Right atrium auricular region (tissue), 2 donors: ENCODE measurements around the gene CSF1. TPM values are rescaled to one million over a fixed set of nuclear protein-coding genes. Genes with fewer than 3 reads are reported as not detected.

Source experiments
- DNase-seq: peaks from one replicate; pipeline ENCODE4 v3.0.0-alpha.2; 2019; ENCODE audit warnings: low spot score
- H3K27ac ChIP-seq, 2 donors: fragments of 200-600 bp; sonication (generic); 1 replicate in 1 of 2; 2 replicates in 1 of 2; pipeline ENCODE4 v1.5.1; 2016 to 2019
- H3K27me3 ChIP-seq, 2 donors: fragments of 200-600 bp; sonication (generic); one replicate each; pipeline versions ENCODE4 v1.5.1 to v1.6.0; 2017 to 2019
- H3K36me3 ChIP-seq: fragments of 200-600 bp; sonication (generic); one replicate; pipeline ENCODE4 v1.5.1; 2016
- H3K4me1 ChIP-seq, 2 donors: fragments of 200-600 bp; sonication (generic); one replicate each; pipeline versions ENCODE4 v1.5.1 to v1.6.0; 2017 to 2019
- H3K4me3 ChIP-seq, 2 donors: fragments of 200-600 bp; sonication (generic); 1 replicate in 1 of 2; 2 replicates in 1 of 2; pipeline ENCODE4 v1.5.1; 2017 to 2019; ENCODE audit warnings: mild to moderate bottlenecking in 1 of 2, moderate library complexity in 1 of 2
- H3K9me3 ChIP-seq, 2 donors: fragments of 200-600 bp; sonication (generic); one replicate each; pipeline ENCODE4 v1.5.1; 2019
- CTCF ChIP-seq, 2 donors: fragments of 200-600 bp; sonication (generic); IDR thresholded peaks; one replicate each; pipeline ENCODE4 v1.5.1; 2019; ENCODE audit warnings: antibody characterized with exemption in 2 of 2
- total RNA-seq, 2 donors: library from RNA; depleted of rRNA; stranded (reverse); fragments of >200 nt; gene quantifications; one replicate each; pipeline ENCODE4 v1.1.0, GENCODE V29; 2016

The CSF1 gene
- total RNA-seq, 2 donors from 2014 or later, result 31.4 to 48.4 TPM

GRCh38 chr1:109927356-109927755 lies 16.7 kb downstream of the CSF1 start:
- peaks cover 0 to 60% of the 10 kb centered on the region in 2 donors for H3K4me1 ChIP-seq
- TF ChIP-seq CTCF (IDR thresholded peaks at IDR 0.05), result no peak
- DNase-seq, result no peak
- H3K27ac ChIP-seq, result peak overlapping the region; percentile 72 to 74
- H3K27me3 ChIP-seq, result no peaks in the 10 kb centered on the region
- H3K36me3 ChIP-seq, result peaks cover 58% of the 10 kb centered on the region
- no peak overlapping the region for H3K4me3 ChIP-seq
- H3K9me3 ChIP-seq, result no peaks in the 10 kb centered on the region

GRCh38 chr1:109927911-109928321 lies 17.3 kb downstream of the CSF1 start:
- Histone ChIP-seq H3K4me3 (no peak overlapping the region), H3K27ac (peak overlapping the region; percentile 72 to 74), H3K36me3 (peaks cover 53% of the 10 kb centered on the region), H3K4me1 (peaks cover 0 to 60% of the 10 kb centered on the region in 2 donors), H3K27me3 (no peaks in the 10 kb centered on the region), H3K9me3 (no peaks in the 10 kb centered on the region)
- DNase-seq, result peak; percentile 88
- no peak for TF ChIP-seq CTCF (IDR thresholded peaks at IDR 0.05)

GRCh38 chr1:109928591-109929111 lies 18.0 kb downstream of the CSF1 start:
- Histone ChIP-seq H3K27ac (peak overlapping the region; percentile 72 to 74), H3K9me3 (no peaks in the 10 kb centered on the region), H3K4me3 (no peak overlapping the region), H3K36me3 (peaks cover 45% of the 10 kb centered on the region), H3K4me1 (peaks cover 0 to 60% of the 10 kb centered on the region in 2 donors), H3K27me3 (no peaks in the 10 kb centered on the region)
- DNase-seq, result peak; percentile 75
- TF ChIP-seq CTCF (IDR thresholded peaks at IDR 0.05), result no peak

GRCh38 chr1:109929170-109929569 lies 18.5 kb downstream of the CSF1 start:
- peaks cover 0 to 61% of the 10 kb centered on the region in 2 donors for H3K4me1 ChIP-seq

GRCh38 chr1:109929588-109930251 lies 19.1 kb downstream of the CSF1 start:
- peaks cover 35% of the 10 kb centered on the region for H3K36me3 ChIP-seq
- H3K4me3 ChIP-seq, result no peak overlapping the region
- no peaks in the 10 kb centered on the region for H3K27me3 ChIP-seq
- H3K9me3 ChIP-seq, result no peaks in the 10 kb centered on the region
- DNase-seq, result no peak
- H3K4me1 ChIP-seq, result peaks cover 0 to 61% of the 10 kb centered on the region in 2 donors
- peak overlapping the region; percentile 72 to 74 for H3K27ac ChIP-seq
- no peak for TF ChIP-seq CTCF (IDR thresholded peaks at IDR 0.05)

More at GRCh38 chr1:109929170-109929569, 18.5 kb downstream of the CSF1 start:
- Histone ChIP-seq H3K4me3 (no peak overlapping the region), H3K9me3 (no peaks in the 10 kb centered on the region), H3K27ac (peak overlapping the region; percentile 72 to 74), H3K36me3 (peaks cover 40% of the 10 kb centered on the region), H3K27me3 (no peaks in the 10 kb centered on the region)
- no peak for DNase-seq
- TF ChIP-seq CTCF (IDR thresholded peaks at IDR 0.05), result no peak
